Uterus (tissue), 2 donors: Measurements from ENCODE around the gene SV2A.

Experiments
- CTCF ChIP-seq, 4 experiments: fragments of 200-600 bp in 2 of 4; fragments of 450-650 bp in 2 of 4; sonication (generic) in 2 of 4; IDR thresholded peaks; one replicate each; pipeline ENCODE4 v1.5.1; 2016 to 2019; ENCODE audit warnings: antibody characterized with exemption in 4 of 4, mild to moderate bottlenecking in 2 of 4, moderate library complexity in 1 of 4
- POLR2A ChIP-seq, 2 donors: fragments of 450-650 bp; IDR thresholded peaks; one replicate each; pipeline ENCODE4 v1.6.1; 2016; ENCODE audit warnings: antibody characterized with exemption in 2 of 2, mild to moderate bottlenecking in 1 of 2, moderate library complexity in 1 of 2

DNA sequence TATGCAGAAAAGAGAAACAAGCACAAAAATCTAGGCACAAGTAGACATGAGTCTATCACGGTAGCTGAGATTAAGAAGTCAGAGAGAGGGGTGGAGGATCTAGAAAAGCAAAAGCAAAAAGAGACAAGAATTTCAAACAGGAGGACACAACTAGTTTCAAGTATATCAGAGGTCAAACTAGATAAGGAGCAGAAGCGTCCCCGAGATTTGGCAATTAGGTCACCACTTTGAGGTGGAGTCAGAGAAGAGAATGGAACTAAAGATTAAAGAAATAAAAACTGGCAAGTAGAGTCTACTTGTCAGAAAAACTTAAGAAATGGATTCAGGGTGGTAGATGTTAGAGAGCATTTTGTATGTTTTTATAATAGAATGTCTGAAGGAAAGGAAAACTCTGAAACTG, 7.7 kb upstream of the SV2A start:
- TF ChIP-seq CTCF (IDR thresholded peaks at IDR 0.05), result no peak
- TF ChIP-seq POLR2A (IDR thresholded peaks at IDR 0.05), result no peak
